HepG2 (cell line): ENCODE measurements around the gene MPC1. TPM values are rescaled to one million over a fixed set of nuclear protein-coding genes. Genes with fewer than 3 reads are reported as not detected.

Experiments
- ARNT2 ChIP-seq: sonication (generic); formaldehyde crosslinking; IDR thresholded peaks from 2 replicates; pipeline ENCODE4 v1.8.0; 2022; ENCODE audit warnings: mild to moderate bottlenecking, low read depth, missing genetic modification reagents, moderate library complexity
- E2F2 ChIP-seq: sonication (generic); formaldehyde crosslinking; IDR thresholded peaks from 2 replicates; pipeline ENCODE4 v1.4.0; 2020; ENCODE audit warnings: missing genetic modification reagents, borderline replicate concordance
- FOXA1 ChIP-seq, 2 experiments: fragments of 450-650 bp in 1 of 2; sonication (generic) in 1 of 2; formaldehyde crosslinking in 1 of 2; IDR thresholded peaks; 2 replicates each; pipeline versions ENCODE4 v1.4.0 to v1.6.1; 2016 to 2020; ENCODE audit warnings: missing genetic modification reagents in 1 of 2
- FOXC1 ChIP-seq: sonication (generic); formaldehyde crosslinking; IDR thresholded peaks from 2 replicates; pipeline ENCODE4 v1.8.0; 2022; ENCODE audit warnings: mild to moderate bottlenecking, missing genetic modification reagents, borderline replicate concordance
- FOXK1 ChIP-seq: sonication (generic); formaldehyde crosslinking; IDR thresholded peaks from 2 replicates; pipeline ENCODE4 v1.4.0; 2020; ENCODE audit warnings: low read depth, missing genetic modification reagents, borderline replicate concordance
- GPBP1L1 ChIP-seq: sonication (generic); formaldehyde crosslinking; IDR thresholded peaks from 2 replicates; pipeline ENCODE4 v1.5.0; 2020; ENCODE audit warnings: mild to moderate bottlenecking, missing genetic modification reagents
- KLF6 ChIP-seq: IDR thresholded peaks from 2 replicates; pipeline ENCODE4 v1.8.0; 2016; ENCODE audit warnings: missing biosample characterization, missing genetic modification reagents
- MNT ChIP-seq: fragments of 450-650 bp; IDR thresholded peaks from 2 replicates; pipeline ENCODE4 v1.6.1; 2016
- PHB2 ChIP-seq: fragments of 450-650 bp; IDR thresholded peaks from 2 replicates; pipeline ENCODE4 v1.6.1; 2018; ENCODE audit not compliant: partially characterized antibody
- THAP11 ChIP-seq: IDR thresholded peaks from 2 replicates; pipeline ENCODE4 v1.6.1; 2016; ENCODE audit warnings: missing biosample characterization, missing genetic modification reagents
- THAP7 ChIP-seq: sonication (generic); formaldehyde crosslinking; IDR thresholded peaks from 2 replicates; pipeline ENCODE4 v1.8.1; 2023; ENCODE audit warnings: mild to moderate bottlenecking, missing genetic modification reagents
- ZFP91 ChIP-seq: sonication (generic); formaldehyde crosslinking; IDR thresholded peaks from 2 replicates; pipeline ENCODE4 v1.9.0; 2022; ENCODE audit warnings: missing genetic modification reagents, mild to moderate bottlenecking, borderline replicate concordance
- ZNF337 ChIP-seq: sonication (generic); formaldehyde crosslinking; IDR thresholded peaks from 2 replicates; pipeline ENCODE4 v1.5.1; 2020; ENCODE audit warnings: missing genetic modification reagents, low read depth, mild to moderate bottlenecking, borderline replicate concordance
- ZNF563 ChIP-seq: sonication (generic); formaldehyde crosslinking; IDR thresholded peaks from 2 replicates; pipeline ENCODE4 v1.8.0; 2022; ENCODE audit warnings: mild to moderate bottlenecking, moderate library complexity, missing genetic modification reagents
- ZNF883 ChIP-seq: sonication (generic); formaldehyde crosslinking; IDR thresholded peaks from 2 replicates; pipeline ENCODE4 v1.5.1; 2020; ENCODE audit warnings: mild to moderate bottlenecking, missing genetic modification reagents; ENCODE audit errors: not compliant biosample characterization
- ZSCAN9 ChIP-seq: IDR thresholded peaks from 2 replicates; pipeline ENCODE4 v1.6.1; 2016; ENCODE audit warnings: borderline replicate concordance
- polyA plus RNA-seq, 8 experiments: library from polyadenylated mRNA; depleted of rRNA in 3 of 8; stranded (reverse) in 7 of 8; unstranded in 1 of 8; fragments of >200 nt; fragmentation: Illumina TruSeq in 4 of 8; extraction: Trizol in 4 of 8; gene quantifications; 2 replicates each; pipeline versions ENCODE4 v1.2.1 to v1.2.3, GENCODE V29; 2011 to 2016; ENCODE audit warnings: low read depth in 4 of 8, missing spikeins in 1 of 8, mixed read lengths in 1 of 8; ENCODE audit not compliant: insufficient read depth in 1 of 8
- total RNA-seq, 5 experiments: library from RNA; depleted of rRNA; stranded (reverse); fragments of >200 nt; fragmentation: Illumina TruSeq; extraction: Trizol; gene quantifications; 2 replicates each; pipeline ENCODE4 v1.2.3, GENCODE V29; 2016; ENCODE audit warnings: low read depth in 1 of 5

The MPC1 gene
- total and polyA plus RNA-seq, 2 of the 13 experiments (the other 11 are each of a cell fraction or from before 2014, with no cell fraction given) = 189 to 214 TPM

- TF ChIP-seq MNT (peak; percentile 63; the same call in 1 of the 2 replicates), ARNT2 (CRISPR knock-in tag) (peak; percentile 98), ZNF883 (peak; percentile 86), ZNF563 (CRISPR knock-in tag) (peak; percentile 54), PHB2 (no peak), THAP7 (0 out of 2 replicates have a peak, but pooled peaks have one; percentile 67), ZFP91 (peak; percentile 74), THAP11 (peak; percentile 89), FOXC1 (CRISPR knock-in tag) (peak; percentile 86; the same call in 1 of the 2 replicates), FOXA1 (IDR thresholded peaks at IDR 0.05) (no peak), FOXA1 (CRISPR knock-in tag; IDR thresholded peaks at IDR 0.05) (no peak), E2F2 (CRISPR knock-in tag) (peak; percentile 41; the same call in 1 of the 2 replicates), ZSCAN9 (CRISPR knock-in tag) (peak; percentile 13; the same call in 1 of the 2 replicates), GPBP1L1 (CRISPR knock-in tag) (no peak), ZNF337 (0 out of 2 replicates have a peak, but pooled peaks have one; percentile 42), FOXK1 (peak; percentile 44; the same call in 1 of the 2 replicates), KLF6 (CRISPR knock-in tag) (0 out of 2 replicates have a peak, but pooled peaks have one; percentile 72)
These were observed at the start of gene MPC1 (continued) for GRCh38 chr6:166382933-166383801.
